Measurements from ENCODE around the gene KRT74. TPM values are rescaled to one million over a fixed set of nuclear protein-coding genes. Genes with fewer than 3 reads are reported as not detected.

KRT74 gene
- total RNA-seq, 2 experiments from 2014 or later, result not detected

DNA sequence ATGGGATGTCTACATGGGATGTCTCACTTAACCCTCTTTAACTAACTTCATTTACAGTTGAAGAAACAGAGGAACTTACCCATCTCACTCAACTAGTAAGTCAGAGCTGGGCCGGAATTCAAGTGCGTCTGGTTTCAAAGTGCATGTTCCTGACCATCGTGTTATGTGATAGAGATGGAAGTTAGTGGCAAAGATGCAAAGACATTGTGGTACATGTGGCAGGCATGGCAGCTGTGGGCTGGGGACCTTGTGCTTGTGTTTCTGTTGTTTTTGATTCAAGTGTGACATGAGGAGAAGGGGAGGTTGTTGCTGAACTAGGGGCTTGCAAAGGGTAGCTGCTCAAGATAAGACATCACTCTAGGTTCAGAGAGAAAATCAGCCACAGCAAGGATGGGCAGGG lies 2.3 kb upstream of the KRT74 start:
- Histone ChIP-seq H3K9me2 (ENCODE audit: insufficient read depth, low read length) (no peaks in the 10 kb centered on the region), H2AFZ (ENCODE audit: low read length) (no peak overlapping the region), H3K9me3 (ENCODE audit: low read length) (no peaks in the 10 kb centered on the region), H3K27ac (ENCODE audit: low read depth, low read length, poor library complexity, severe bottlenecking) (no peak overlapping the region), H3K4me3 (ENCODE audit: low read depth, low read length, poor library complexity, severe bottlenecking) (no peak overlapping the region), H3K4me2 (ENCODE audit: low read length) (no peak overlapping the region), H3K79me2 (ENCODE audit: insufficient read depth, low read depth, low read length) (no peaks in the 10 kb centered on the region), H4K20me1 (ENCODE audit: insufficient read depth, low read length) (no peaks in the 10 kb centered on the region), H3K4me1 (ENCODE audit: insufficient read depth, low read length, poor library complexity, severe bottlenecking) (no peaks in the 10 kb centered on the region), H3K36me3 (ENCODE audit: insufficient read depth, low read length) (no peaks in the 10 kb centered on the region)
- BruUV-seq (replicated peaks), result no TSS peak
- no peak for TF ChIP-seq EZH2phosphoT487 (IDR thresholded peaks at IDR 0.05; ENCODE audit: borderline replicate concordance, low read depth, low read length)
- intact Hi-C loops (cut with micrococcal nuclease; ENCODE audit: unreplicated experiment), result no loop called here
- ChIA-PET POLR2A (interaction anchor here (0.6 kb wide), 1 partner anchor 713 kb away, joined by 5 read pairs; no protein-coding TSS in a partner anchor), CTCF (ENCODE audit: unreplicated experiment) (no interaction called here)
- DNase-seq (ENCODE audit: low spot score), result no peak

DNA sequence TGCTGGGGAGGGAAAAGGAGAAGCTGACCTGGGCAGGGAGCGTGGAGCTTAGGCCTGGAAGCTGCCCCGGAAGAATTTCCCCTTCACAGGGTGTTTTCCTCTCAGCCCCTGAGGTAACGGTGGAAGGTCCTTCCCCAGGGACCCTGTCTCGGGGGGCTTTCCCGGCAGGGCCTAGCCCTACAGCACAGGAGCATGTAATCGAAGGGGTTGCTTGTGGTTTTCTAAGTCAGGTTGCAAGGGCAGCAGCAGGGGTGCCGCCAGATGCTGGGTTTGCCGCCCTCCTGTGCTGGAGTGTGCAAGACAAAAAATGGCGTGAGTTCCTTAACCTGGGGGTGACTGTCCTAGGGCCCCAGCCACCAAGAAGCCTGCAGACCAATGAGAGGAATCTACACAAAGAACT lies 1.6 kb upstream of the KRT74 start:
- intact Hi-C loops (cut with micrococcal nuclease; ENCODE audit: unreplicated experiment), result no loop called here
- Histone ChIP-seq H3K9me2 (ENCODE audit: insufficient read depth, low read length) (no peaks in the 10 kb centered on the region), H3K4me3 (ENCODE audit: low read depth, low read length, poor library complexity, severe bottlenecking) (no peak overlapping the region), H3K79me2 (ENCODE audit: insufficient read depth, low read depth, low read length) (no peaks in the 10 kb centered on the region), H2AFZ (ENCODE audit: low read length) (no peak overlapping the region), H4K20me1 (ENCODE audit: insufficient read depth, low read length) (no peaks in the 10 kb centered on the region), H3K4me1 (ENCODE audit: insufficient read depth, low read length, poor library complexity, severe bottlenecking) (no peaks in the 10 kb centered on the region), H3K36me3 (ENCODE audit: insufficient read depth, low read length) (no peaks in the 10 kb centered on the region), H3K4me2 (ENCODE audit: low read length) (no peak overlapping the region), H3K27ac (ENCODE audit: low read depth, low read length, poor library complexity, severe bottlenecking) (no peak overlapping the region), H3K9me3 (ENCODE audit: low read length) (no peaks in the 10 kb centered on the region)
- no TSS peak for BruUV-seq (replicated peaks)
- ChIA-PET POLR2A (no interaction called here), CTCF (ENCODE audit: unreplicated experiment) (no interaction called here)
- no peak for DNase-seq (ENCODE audit: low spot score)
- TF ChIP-seq EZH2phosphoT487 (IDR thresholded peaks at IDR 0.05; ENCODE audit: borderline replicate concordance, low read depth, low read length), result no peak
- TF ChIP-seq, protein P1, sequence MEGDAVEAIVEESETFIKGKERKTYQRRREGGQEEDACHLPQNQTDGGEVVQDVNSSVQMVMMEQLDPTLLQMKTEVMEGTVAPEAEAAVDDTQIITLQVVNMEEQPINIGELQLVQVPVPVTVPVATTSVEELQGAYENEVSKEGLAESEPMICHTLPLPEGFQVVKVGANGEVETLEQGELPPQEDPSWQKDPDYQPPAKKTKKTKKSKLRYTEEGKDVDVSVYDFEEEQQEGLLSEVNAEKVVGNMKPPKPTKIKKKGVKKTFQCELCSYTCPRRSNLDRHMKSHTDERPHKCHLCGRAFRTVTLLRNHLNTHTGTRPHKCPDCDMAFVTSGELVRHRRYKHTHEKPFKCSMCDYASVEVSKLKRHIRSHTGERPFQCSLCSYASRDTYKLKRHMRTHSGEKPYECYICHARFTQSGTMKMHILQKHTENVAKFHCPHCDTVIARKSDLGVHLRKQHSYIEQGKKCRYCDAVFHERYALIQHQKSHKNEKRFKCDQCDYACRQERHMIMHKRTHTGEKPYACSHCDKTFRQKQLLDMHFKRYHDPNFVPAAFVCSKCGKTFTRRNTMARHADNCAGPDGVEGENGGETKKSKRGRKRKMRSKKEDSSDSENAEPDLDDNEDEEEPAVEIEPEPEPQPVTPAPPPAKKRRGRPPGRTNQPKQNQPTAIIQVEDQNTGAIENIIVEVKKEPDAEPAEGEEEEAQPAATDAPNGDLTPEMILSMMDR (conservative IDR thresholded peaks at IDR 0.05; ENCODE audit: low read length), result no peak

GRCh38 chr12:52573306-52573705 lies 337 bp downstream of the KRT74 start:
- H3K4me2 ChIP-seq (ENCODE audit: low read length), result no peak overlapping the region
- no peak for DNase-seq (ENCODE audit: low spot score)
- no peak overlapping the region for H2AFZ ChIP-seq (ENCODE audit: low read length)
- no peaks in the 10 kb centered on the region for H4K20me1 ChIP-seq (ENCODE audit: insufficient read depth, low read length)
- ChIA-PET POLR2A (no interaction called here), CTCF (ENCODE audit: unreplicated experiment) (no interaction called here)
- no peaks in the 10 kb centered on the region for H3K9me2 ChIP-seq (ENCODE audit: insufficient read depth, low read length)
- H3K79me2 ChIP-seq (ENCODE audit: insufficient read depth, low read depth, low read length), result no peaks in the 10 kb centered on the region
- TF ChIP-seq, protein P1 (conservative IDR thresholded peaks at IDR 0.05; ENCODE audit: low read length), result no peak
- no peak for TF ChIP-seq EZH2phosphoT487 (IDR thresholded peaks at IDR 0.05; ENCODE audit: borderline replicate concordance, low read depth, low read length)
- BruUV-seq (replicated peaks), result no TSS peak
- H3K9me3 ChIP-seq (ENCODE audit: low read length), result no peaks in the 10 kb centered on the region
- H3K27ac ChIP-seq (ENCODE audit: low read depth, low read length, poor library complexity, severe bottlenecking), result no peak overlapping the region
- H3K36me3 ChIP-seq (ENCODE audit: insufficient read depth, low read length), result no peaks in the 10 kb centered on the region
- no peak overlapping the region for H3K4me3 ChIP-seq (ENCODE audit: low read depth, low read length, poor library complexity, severe bottlenecking)
- no peaks in the 10 kb centered on the region for H3K4me1 ChIP-seq (ENCODE audit: insufficient read depth, low read length, poor library complexity, severe bottlenecking)
- intact Hi-C loops (cut with micrococcal nuclease; ENCODE audit: unreplicated experiment), result no loop called here
